Ovary (tissue), 9 donors: Measurements from ENCODE around the gene TRMT2A. TPM values are rescaled to one million over a fixed set of nuclear protein-coding genes. Genes with fewer than 3 reads are reported as not detected.

Experiments used
- DNase-seq, 5 donors: peaks; one replicate each; pipeline ENCODE4 v3.0.0-alpha.2; 2019 to 2020
- H3K27ac ChIP-seq, 2 donors: fragments of 200-600 bp; one replicate each; pipeline versions ENCODE4 v1.5.1 to v1.8.0; 2019 to 2022
- H3K27me3 ChIP-seq: fragments of 200-600 bp; one replicate; pipeline ENCODE4 v1.8.0; 2022
- H3K36me3 ChIP-seq: fragments of 200-600 bp; sonication (generic); one replicate; pipeline ENCODE4 v1.5.1; 2019
- H3K4me1 ChIP-seq: one replicate; pipeline ENCODE4 v1.8.1; 2013; ENCODE audit warnings: mild to moderate bottlenecking, moderate library complexity; ENCODE audit not compliant: insufficient read depth
- H3K4me3 ChIP-seq: fragments of 200-600 bp; sonication (generic); one replicate; pipeline ENCODE4 v1.5.1; 2017
- H3K9me3 ChIP-seq, 2 donors: fragments of 200-600 bp in 1 of 2; sonication (generic) in 1 of 2; one replicate each; pipeline versions ENCODE4 v1.5.1 to v1.8.1; 2013 to 2019; ENCODE audit warnings: mild to moderate bottlenecking in 1 of 2, moderate library complexity in 1 of 2
- CTCF ChIP-seq, 3 donors: fragments of 450-650 bp in 2 of 3; fragments of 200-600 bp in 1 of 3; IDR thresholded peaks; one replicate each; pipeline versions ENCODE4 v1.5.1 to v1.8.0; 2016 to 2022; ENCODE audit warnings: antibody characterized with exemption in 3 of 3, mild to moderate bottlenecking in 1 of 3
- EP300 ChIP-seq: sonication (generic); formaldehyde crosslinking; IDR thresholded peaks from one replicate; pipeline ENCODE4 v1.6.1; 2017; ENCODE audit warnings: antibody characterized with exemption
- POLR2A ChIP-seq: fragments of 450-650 bp; IDR thresholded peaks from one replicate; pipeline ENCODE4 v1.6.1; 2017; ENCODE audit warnings: antibody characterized with exemption, mild to moderate bottlenecking, moderate library complexity
- WGBS, 3 donors: extraction: QIAGEN DNeasy Blood & Tissue Kit in 1 of 3; methylation state at CpG; one replicate each; pipeline versions ENCODE4 v1.1.5 to v1.1.7; 2013 to 2017; 5-methylcytosine and 5-hydroxymethylcytosine counted together
- intact Hi-C, 4 donors: fragments of 100-400 bp; cut with DNase I; formaldehyde crosslinking; loops; one replicate each; pipeline versions ENCODE4 v1.11.0 to v1.15.1; 2022 to 2023
- polyA plus RNA-seq, 2 donors: library from polyadenylated mRNA; stranded (reverse); fragments of 200-250 nt in 1 of 2; fragments of 350-450 nt in 1 of 2; fragmentation: Illumina TruSeq in 1 of 2; extraction: RNeasy Lipid Tissue Mini Kit (QIAGEN cat#74804) in 1 of 2; gene quantifications; one replicate each; pipeline ENCODE4 v1.2.3, GENCODE V29; 2013 to 2014
- total RNA-seq, 7 donors: library from RNA; depleted of rRNA in 2 of 7; stranded (reverse); fragments of >200 nt in 2 of 7; fragmentation: NEBNext Ultra II Directional in 3 of 7; extraction: Animal tissue kit (Norgen Biotek cat#: 25700) in 3 of 7; gene quantifications; one replicate each; pipeline versions ENCODE4 v1.1.0 to v1.2.4, GENCODE V29; 2016 to 2023
- donor health status: DM: no; HTN: no; CAD: no; lungs with moderate emphysema.
- donor health status: DM: no; HTN: no; CAD: no.
- donor health status: Bipolar disorder and iron deficiency.
- donor health status: DM: yes; HTN: yes; CAD: no.
- donor health status: DM: no; HTN: no; CAD: no.
- donor health status: DM: yes; HTN: yes; CAD: no.

Gene TRMT2A
- total and polyA plus RNA-seq, 9 donors, result 2.8 to 59.7 (median 44.6) TPM

DNA sequence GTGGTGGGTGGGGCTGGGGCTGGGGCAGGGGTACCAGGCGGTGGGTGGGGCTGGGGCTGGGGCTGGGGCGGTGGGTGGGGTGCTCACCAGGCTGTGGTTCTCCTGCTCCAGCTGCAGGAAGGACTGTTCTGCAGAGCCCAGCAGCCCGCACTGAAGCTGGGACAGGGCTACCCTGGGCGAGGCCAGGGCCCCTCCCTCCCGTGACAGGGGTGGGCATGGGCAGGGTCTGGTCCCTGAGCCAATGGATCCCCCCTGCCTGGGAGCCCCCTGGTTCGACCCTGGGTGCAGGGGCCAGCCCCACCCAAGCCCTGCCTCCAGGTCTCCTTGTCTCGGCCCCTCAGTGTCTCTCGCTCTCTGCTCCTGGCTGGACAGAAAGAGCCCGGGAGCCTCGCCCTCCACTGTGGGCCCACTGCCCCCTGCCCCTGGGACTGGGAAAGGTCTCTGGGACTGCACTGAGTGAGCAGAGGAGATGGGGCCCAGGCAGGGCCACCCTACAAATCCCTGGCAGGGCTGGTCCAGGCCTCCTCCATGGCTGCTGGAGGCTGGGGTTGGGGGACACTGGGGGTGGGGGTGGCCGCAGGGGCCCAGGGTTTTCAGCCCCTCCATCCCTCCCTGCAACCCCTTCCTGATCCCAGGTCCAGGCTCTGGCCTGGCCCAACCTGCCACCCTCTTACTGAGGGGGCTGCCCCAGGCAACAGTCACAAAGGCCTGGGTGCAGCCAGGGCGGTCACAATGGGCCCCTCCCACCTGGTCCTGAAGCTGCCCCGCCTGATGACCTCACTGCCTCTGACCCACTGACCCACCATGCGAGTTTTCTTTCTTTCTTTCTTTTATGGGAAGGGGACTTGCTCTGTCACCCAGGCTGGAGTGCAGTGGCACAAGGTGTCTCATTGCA, 33.6 kb upstream of the TRMT2A start, which contains the start of gene CCDC188:
Gene CCDC188, minus strand, starts transcription at position 675 of the 895 bp plus-strand sequence. Its CDS starts 69 bp downstream, at position 606.
- no peak within 1 kb of the TSS for H3K27ac ChIP-seq
- intact Hi-C loops, result no loop called here
- H3K4me3 ChIP-seq, result no peak within 1 kb of the TSS
- no peaks in the 10 kb centered on the region for H3K27me3 ChIP-seq
- H3K9me3 ChIP-seq, result no peaks in the 10 kb centered on the region
- DNase-seq, result no peak
- no peaks in the 10 kb centered on the region for H3K36me3 ChIP-seq
- WGBS, 3 donors, result 74 to 76% (median 75%) methylated on average over 10 to 13 of the region's 14 CpGs
- TF ChIP-seq CTCF (IDR thresholded peaks at IDR 0.05) (no peak), EP300 (no peak), POLR2A (no peak)
- no peaks in the 10 kb centered on the region for H3K4me1 ChIP-seq

DNA sequence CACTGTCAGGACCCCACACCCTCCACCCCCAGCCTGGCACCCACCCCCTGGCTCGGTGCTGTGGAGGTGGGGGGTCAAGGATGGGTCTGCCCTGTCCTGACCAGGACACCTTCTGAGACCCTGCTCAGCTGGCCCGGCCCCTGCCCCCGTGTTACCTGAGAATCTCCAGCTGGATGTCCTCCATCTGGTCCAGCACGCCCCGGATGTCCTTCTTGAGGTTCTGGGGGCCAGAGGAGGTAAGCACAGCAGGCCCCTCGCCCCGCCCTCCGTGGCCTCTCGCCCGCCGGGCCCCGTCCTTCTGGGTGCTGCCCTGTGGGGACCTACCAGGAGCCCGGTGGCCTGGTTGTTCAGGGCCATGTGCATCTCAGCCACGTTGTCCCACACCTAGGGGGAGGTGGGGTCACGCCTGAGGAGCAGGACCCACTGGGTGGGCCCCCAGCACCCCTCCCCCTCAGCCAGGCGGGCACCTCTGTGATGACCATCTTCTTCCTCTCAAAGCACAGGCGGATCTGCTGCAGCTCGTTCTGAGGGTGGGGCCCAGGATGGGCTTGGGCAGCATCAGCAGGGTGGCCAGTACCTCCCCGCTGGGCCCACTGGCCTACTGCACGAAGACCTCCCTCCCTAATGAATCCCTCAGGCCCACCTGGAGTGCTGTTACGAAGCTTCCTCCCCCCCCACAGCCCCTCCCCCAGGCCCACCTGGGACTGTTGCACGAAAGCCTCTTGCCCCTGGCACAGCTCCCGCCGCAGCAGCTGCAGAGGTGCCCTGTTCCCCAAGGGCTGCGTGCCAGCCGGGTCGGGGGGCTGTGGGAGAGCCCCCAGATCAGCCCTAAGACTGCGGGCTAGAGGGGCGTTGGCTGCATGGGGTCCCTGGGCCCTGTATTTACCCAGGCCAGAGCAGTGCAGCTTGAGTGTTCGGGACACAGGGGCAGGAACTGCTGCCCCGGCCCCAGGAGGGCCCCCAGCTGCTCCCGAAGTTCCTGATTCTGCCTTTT, 32.5 kb upstream of the TRMT2A start:
- Histone ChIP-seq H3K27ac (no peak overlapping the region), H3K4me1 (no peaks in the 10 kb centered on the region), H3K4me3 (no peak overlapping the region), H3K27me3 (no peaks in the 10 kb centered on the region), H3K36me3 (no peaks in the 10 kb centered on the region), H3K9me3 (no peaks in the 10 kb centered on the region)
- peak in 1 of 5 donors; percentile 21 for DNase-seq
- 51 to 71% (median 55%) methylated on average over 29 to 32 of the region's 32 CpGs for WGBS, 3 donors
- TF ChIP-seq EP300 (no peak), CTCF (IDR thresholded peaks at IDR 0.05) (no peak), POLR2A (no peak)
- intact Hi-C loops, result no loop called here

DNA sequence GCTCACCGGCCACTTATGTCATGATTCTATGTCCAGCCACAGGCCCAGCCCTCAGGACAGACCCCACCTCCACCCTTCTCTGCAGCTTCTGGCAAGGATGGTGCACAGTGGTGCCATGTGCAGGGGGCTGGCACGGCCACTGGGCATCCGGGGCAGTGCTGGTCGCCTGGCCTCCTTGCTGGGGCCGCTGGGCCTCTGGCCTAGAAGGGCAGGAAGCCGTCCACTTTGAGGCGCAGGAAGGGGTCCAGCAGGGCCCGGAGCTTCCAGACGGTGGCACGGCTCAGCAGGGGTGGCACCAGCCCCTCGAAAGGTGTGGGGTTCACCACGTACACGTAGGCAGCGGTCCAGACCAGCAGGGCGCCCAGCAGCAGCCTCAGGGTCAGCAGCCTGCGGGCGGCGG, 31.4 kb upstream of the TRMT2A start:
- no peak overlapping the region for H3K27ac ChIP-seq
- no peak for TF ChIP-seq EP300
- no peaks in the 10 kb centered on the region for H3K36me3 ChIP-seq
- H3K4me1 ChIP-seq, result no peaks in the 10 kb centered on the region
- no peak for DNase-seq
- intact Hi-C loops, result no loop called here
- no peaks in the 10 kb centered on the region for H3K9me3 ChIP-seq
- no peaks in the 10 kb centered on the region for H3K27me3 ChIP-seq
- 77 to 85% (median 83%) methylated on average over 10 to 18 of the region's 18 CpGs for WGBS, 3 donors
- H3K4me3 ChIP-seq, result no peak overlapping the region

GRCh38 chr22:20147237-20147988, 30.4 kb upstream of the TRMT2A start:
- H3K9me3 ChIP-seq, result no peaks in the 10 kb centered on the region
- no peak for TF ChIP-seq POLR2A
- no peak for TF ChIP-seq EP300
- TF ChIP-seq CTCF (IDR thresholded peaks at IDR 0.05), result no peak
- no peak overlapping the region for H3K4me3 ChIP-seq
- intact Hi-C loops, result no loop called here
- H3K4me1 ChIP-seq, result no peaks in the 10 kb centered on the region
- H3K36me3 ChIP-seq, result no peaks in the 10 kb centered on the region
- H3K27me3 ChIP-seq, result no peaks in the 10 kb centered on the region
- H3K27ac ChIP-seq, result no peak overlapping the region
- no peak for DNase-seq
- 75 to 81% (median 79%) methylated on average over 13 to 14 of the region's 14 CpGs for WGBS, 3 donors
